ENCODE results near the gene ZDHHC4. TPM values are rescaled to one million over a fixed set of nuclear protein-coding genes. Genes with fewer than 3 reads are reported as not detected.
"Not testable (repeated sequence)": the region's sequence is repeated elsewhere in the genome, so short reads cannot be mapped to it uniquely, and the experiment has no call there.

The ZDHHC4 gene
- total RNA-seq, 2 experiments from 2014 or later, result 32.1 to 32.9 TPM

GRCh38 chr7:6579446-6579845, 2.2 kb downstream of the ZDHHC4 start:
- H3K9me3 Mint-ChIP-seq, result no peaks in the 10 kb centered on the region
- Histone ChIP-seq H3K4me1 (ENCODE audit: insufficient read depth, low read length) (peaks cover 17% of the 10 kb centered on the region), H3K27me3 (ENCODE audit: control insufficient read depth in 1 of 2, insufficient read depth in 2 of 2, low read length in 2 of 2) (no peaks in the 10 kb centered on the region), H3K27ac (ENCODE audit: low read depth in 1 of 2, low read length in 2 of 2) (no peak overlapping the region), H3K36me3 (ENCODE audit: insufficient read depth, low read length) (peaks cover 36% of the 10 kb centered on the region), H3K4me3 (ENCODE audit: low read length) (no peak overlapping the region), H3K9me3 (ENCODE audit: control insufficient read depth in 1 of 2, insufficient read depth in 1 of 2, low read length in 2 of 2) (no peaks in the 10 kb centered on the region)
- ChIA-PET CTCF (interaction anchor here (1.1 kb wide), 1 partner anchor 11 kb away, joined by 5 read pairs; the partner anchor contains the start of gene INTS15), POLR2A (no interaction called here)
- intact Hi-C loops (cut with DNase I, micrococcal nuclease), result loop anchor here (5.0 kb wide), 2 partner anchors 47 to 128 kb away; partner anchors contain the start of gene ZNF12 (in 1 of the 2)
- H3K27ac Mint-ChIP-seq, result peak overlapping the region; percentile 63
- TF ChIP-seq, protein P1, sequence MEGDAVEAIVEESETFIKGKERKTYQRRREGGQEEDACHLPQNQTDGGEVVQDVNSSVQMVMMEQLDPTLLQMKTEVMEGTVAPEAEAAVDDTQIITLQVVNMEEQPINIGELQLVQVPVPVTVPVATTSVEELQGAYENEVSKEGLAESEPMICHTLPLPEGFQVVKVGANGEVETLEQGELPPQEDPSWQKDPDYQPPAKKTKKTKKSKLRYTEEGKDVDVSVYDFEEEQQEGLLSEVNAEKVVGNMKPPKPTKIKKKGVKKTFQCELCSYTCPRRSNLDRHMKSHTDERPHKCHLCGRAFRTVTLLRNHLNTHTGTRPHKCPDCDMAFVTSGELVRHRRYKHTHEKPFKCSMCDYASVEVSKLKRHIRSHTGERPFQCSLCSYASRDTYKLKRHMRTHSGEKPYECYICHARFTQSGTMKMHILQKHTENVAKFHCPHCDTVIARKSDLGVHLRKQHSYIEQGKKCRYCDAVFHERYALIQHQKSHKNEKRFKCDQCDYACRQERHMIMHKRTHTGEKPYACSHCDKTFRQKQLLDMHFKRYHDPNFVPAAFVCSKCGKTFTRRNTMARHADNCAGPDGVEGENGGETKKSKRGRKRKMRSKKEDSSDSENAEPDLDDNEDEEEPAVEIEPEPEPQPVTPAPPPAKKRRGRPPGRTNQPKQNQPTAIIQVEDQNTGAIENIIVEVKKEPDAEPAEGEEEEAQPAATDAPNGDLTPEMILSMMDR (IDR thresholded peaks at IDR 0.05), result no peak
- H3K36me3 Mint-ChIP-seq (ENCODE audit: low read depth), result peaks cover 54% of the 10 kb centered on the region
- H3K4me3 Mint-ChIP-seq, result peak overlapping the region; percentile 65
- DNase-seq (peak in 2 of 14 experiments; percentile 30 to 43), ATAC-seq (ENCODE audit: poor library complexity) (no peak)
- H3K27me3 Mint-ChIP-seq, result no peaks in the 10 kb centered on the region
- peaks cover 14% of the 10 kb centered on the region for H3K4me1 Mint-ChIP-seq (ENCODE audit: low read depth)

DNA sequence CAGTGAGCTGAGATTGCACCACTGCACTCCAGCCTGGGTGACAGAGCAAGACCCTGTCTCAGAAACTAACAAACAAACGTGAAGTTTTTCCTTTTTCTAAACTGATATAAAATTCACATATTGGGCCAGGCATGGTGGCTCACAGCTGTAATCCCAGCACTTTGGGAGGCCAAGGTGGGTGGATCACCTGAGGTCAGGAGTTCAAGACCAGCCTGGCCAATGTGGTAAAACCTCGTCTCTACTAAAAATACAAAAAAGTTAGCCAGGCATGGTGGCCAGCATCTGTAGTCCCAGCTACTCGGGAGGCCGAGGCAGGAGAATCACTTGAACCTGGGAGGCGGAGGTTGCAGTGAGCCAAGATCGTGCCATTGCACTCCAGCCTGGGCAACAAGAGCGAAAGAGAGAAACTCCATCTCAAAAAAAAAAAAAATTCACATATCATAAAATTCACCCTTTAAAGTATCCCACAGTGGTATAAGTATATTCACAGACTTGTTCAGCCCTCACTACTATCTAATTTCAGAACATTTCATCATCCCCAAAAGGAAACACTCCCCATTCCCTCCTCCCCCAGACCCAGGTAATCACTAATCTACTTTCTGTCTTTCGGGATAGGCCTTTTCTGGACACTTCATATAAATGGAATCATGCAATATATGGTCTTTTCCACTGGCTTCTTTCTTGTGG, 8.6 kb downstream of the ZDHHC4 start:
- H3K27ac ChIP-seq (ENCODE audit: low read depth in 1 of 2, low read length in 2 of 2); H3K27me3 ChIP-seq (ENCODE audit: control insufficient read depth in 1 of 2, insufficient read depth in 2 of 2, low read length in 2 of 2); H3K27ac Mint-ChIP-seq; DNase-seq; intact Hi-C loops (cut with DNase I, micrococcal nuclease); ATAC-seq (ENCODE audit: poor library complexity); H3K4me1 Mint-ChIP-seq (ENCODE audit: low read depth); H3K4me3 ChIP-seq (ENCODE audit: low read length); H3K9me3 Mint-ChIP-seq; H3K9me3 ChIP-seq (ENCODE audit: control insufficient read depth in 1 of 2, insufficient read depth in 1 of 2, low read length in 2 of 2); H3K27me3 Mint-ChIP-seq; CTCF ChIA-PET: not testable (repeated sequence)
- H3K36me3 ChIP-seq (ENCODE audit: insufficient read depth, low read length), result peaks cover 42% of the 10 kb centered on the region
- POLR2A ChIA-PET, result interaction anchor here (0.7 kb wide), 1 partner anchor 12 kb away, joined by 3 read pairs; no protein-coding TSS in a partner anchor
- H3K4me3 Mint-ChIP-seq, result peak overlapping the region; percentile 55
- peaks cover 82% of the 10 kb centered on the region for H3K36me3 Mint-ChIP-seq (ENCODE audit: low read depth)
- H3K4me1 ChIP-seq (ENCODE audit: insufficient read depth, low read length), result peaks cover 15% of the 10 kb centered on the region

- ChIA-PET CTCF (no interaction called here), POLR2A (no interaction called here)
- Histone ChIP-seq H3K27me3 (ENCODE audit: control insufficient read depth in 1 of 2, insufficient read depth in 2 of 2, low read length in 2 of 2) (no peaks in the 10 kb centered on the region), H3K36me3 (ENCODE audit: insufficient read depth, low read length) (peaks cover 32% of the 10 kb centered on the region), H3K4me3 (ENCODE audit: low read length) (no peak overlapping the region), H3K4me1 (ENCODE audit: insufficient read depth, low read length) (peaks cover 28% of the 10 kb centered on the region), H3K27ac (ENCODE audit: low read depth in 1 of 2, low read length in 2 of 2) (no peak overlapping the region), H3K9me3 (ENCODE audit: control insufficient read depth in 1 of 2, insufficient read depth in 1 of 2, low read length in 2 of 2) (no peaks in the 10 kb centered on the region)
- Mint-ChIP-seq H3K27ac (peak overlapping the region; percentile 81), H3K9me3 (no peaks in the 10 kb centered on the region), H3K4me1 (ENCODE audit: low read depth) (peaks cover 12% of the 10 kb centered on the region), H3K4me3 (peak overlapping the region; percentile 84), H3K27me3 (no peaks in the 10 kb centered on the region), H3K36me3 (ENCODE audit: low read depth) (peaks cover 80% of the 10 kb centered on the region)
- ATAC-seq (ENCODE audit: poor library complexity), result no peak
- no peak for DNase-seq
- intact Hi-C loops (cut with DNase I, micrococcal nuclease), result loop anchor here in 1 of 2 experiments (2.0 kb wide), 1 partner anchor 48 kb away; the partner anchor contains the start of gene ZNF316
- TF ChIP-seq, protein P1 (IDR thresholded peaks at IDR 0.05), result no peak
Observed at GRCh38 chr7:6588566-6588965, 11.3 kb downstream of the ZDHHC4 start.

Data from CD4-positive, alpha-beta T cell (primary cell).